ENCODE measurements around the gene ESPL1. TPM values are rescaled to one million over a fixed set of nuclear protein-coding genes. Genes with fewer than 3 reads are reported as not detected.
A peak's percentile ranks its signal among the peaks of the same experiment; 100 is the strongest.

Gene ESPL1
- 16.8 and 20.0 TPM in 2 replicates for total RNA-seq (2014; rRNA removed; shearing (Covaris generic))
- polyA plus RNA-seq (2015; cell fraction: cytosol; rRNA removed), result 10.4 and 10.7 TPM in 2 replicates
- 52.4 and 55.6 TPM in 2 replicates for polyA plus RNA-seq (2015; cell fraction: nucleus; rRNA removed)

DNA sequence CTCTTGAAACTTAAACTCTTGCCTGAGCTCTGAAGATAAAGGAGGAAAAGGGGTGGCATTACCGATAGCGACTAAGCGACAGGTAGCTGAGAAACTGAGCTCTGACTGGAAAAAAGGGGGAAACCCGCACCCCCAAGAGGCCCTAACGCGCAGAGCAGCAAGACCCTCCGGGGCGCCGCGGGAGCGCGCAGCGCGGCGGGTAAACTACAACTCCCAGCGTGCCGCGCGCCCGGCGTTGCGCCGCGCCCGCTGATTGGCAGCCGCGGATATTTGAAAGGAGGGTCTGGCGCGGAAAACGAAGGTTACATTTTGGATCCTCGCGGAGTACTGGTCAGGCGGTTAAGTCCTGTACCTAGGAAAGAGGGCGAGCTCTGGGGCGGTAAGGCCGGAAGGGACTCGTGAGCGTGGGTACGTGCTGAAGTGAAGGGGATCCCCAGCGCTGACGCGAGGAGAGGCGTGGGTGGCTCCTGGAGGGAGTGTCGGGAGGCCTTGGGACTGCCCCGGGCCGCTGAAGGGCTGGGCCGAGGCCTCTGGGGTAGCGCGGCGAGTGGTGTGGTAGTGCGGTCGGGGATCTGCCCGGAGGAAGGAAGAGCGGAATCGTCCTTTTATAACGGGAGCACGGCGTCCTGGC is at the start of gene ESPL1:
ESPL1 (plus strand) TSS at position 301 of the 631 bp plus-strand sequence. CDS start 468 bp downstream, outside the sequence.
- peak; percentile 77 for DNase-seq (ENCODE audit: low read depth)

DNA sequence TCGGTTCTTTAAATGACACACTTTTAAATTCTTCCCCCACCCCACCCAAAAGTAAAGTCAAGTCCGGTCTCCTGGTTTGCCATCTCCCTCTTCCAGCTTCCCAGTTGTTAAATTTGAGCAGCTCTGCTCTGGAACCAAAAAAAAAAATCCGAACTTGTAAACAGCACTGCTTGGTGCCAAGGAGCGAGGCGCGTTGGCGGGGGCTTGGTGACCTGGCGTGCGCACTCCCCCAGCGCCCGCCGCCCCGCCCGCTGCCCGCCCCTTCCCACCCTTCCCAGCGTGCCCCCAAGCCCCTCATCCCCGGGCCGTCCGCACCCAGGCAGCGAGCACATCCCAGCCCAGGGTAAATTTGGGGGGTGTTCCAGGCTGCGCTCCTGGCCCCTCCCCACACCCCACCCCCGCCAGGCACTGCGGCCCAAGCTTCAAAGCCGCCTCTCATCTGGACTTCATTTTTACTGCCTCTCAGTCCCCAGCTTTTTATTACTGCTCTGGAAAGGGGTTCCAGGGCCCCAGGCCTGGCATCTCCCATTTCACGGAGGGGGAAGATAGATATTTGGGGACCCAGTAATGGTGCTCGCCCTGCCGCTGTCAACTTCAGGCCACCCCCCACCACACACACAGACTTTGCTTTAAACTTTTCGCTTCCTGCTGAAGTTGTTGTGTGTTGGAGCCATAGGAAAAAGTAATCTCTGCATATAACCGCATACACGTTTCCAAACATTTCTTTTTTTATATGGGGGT is 49.4 kb upstream of the ESPL1 start:
- no peak for DNase-seq (ENCODE audit: low read depth)

DNA sequence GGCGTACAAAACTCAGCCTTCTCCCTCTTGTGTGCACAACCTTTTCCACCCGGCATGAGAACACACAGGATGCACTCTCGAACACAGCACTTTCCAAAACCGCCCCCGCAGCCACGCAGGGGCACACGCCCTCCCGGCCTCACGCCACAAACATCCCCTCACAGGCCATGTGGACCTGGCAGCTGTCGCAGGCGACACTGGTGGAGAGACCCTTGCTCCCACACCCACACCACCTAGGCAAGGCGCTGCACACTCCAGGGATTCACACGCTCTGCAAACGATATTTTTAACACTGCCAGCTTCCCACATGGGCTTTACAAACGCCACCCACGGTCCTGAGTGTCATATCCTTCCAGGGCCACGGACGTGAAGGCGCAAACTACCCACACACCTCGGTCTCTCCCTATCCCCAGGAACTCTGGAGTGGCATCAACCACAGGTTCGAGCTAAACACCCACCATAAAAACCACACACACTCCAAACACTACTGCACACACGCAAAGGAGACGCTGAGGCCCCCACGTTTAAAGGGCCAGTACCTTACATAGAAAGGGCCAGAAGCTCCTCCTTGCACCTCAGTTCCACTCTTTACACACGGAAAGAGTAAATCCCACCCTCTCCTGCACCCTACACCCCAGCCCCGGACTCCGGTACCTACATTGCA is 48.7 kb upstream of the ESPL1 start:
- no peak for DNase-seq (ENCODE audit: low read depth)

DNA sequence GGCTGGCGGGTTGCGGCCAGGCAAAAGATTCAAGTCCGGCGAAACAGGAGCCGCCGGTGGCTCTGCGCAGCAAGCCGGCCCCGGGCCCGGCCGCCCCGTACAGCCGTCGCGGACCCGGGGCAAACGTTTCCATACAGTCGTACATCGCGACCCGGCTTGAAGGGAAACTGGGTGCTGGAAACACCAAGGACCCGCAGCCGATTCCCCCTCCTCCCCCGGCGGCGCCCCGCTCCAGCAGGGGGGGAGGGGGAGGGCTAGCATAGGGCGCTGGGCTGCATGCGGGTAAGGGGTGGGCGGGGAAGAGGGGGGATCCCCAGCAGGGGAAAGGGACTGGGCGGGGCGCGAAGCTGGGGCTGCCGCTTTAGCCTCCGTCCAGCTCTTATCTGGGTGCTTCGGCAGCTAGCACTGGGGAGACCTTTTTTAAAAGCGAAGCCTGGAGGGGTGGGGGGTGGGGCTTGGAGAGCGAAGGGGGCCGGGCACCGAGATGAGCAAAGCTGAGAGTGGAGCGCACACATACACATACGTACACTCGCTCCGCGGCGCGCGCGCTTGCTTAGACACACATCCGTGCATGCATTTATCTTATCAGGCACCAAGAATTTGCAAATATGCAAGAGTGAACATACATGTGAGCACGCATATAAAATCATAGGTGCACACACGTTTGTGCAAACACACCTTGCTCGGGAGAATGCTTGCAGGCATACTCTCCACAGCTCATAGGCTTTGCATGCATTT is 48.0 kb upstream of the ESPL1 start:
- DNase-seq (ENCODE audit: low read depth), result peak; percentile 66

DNA sequence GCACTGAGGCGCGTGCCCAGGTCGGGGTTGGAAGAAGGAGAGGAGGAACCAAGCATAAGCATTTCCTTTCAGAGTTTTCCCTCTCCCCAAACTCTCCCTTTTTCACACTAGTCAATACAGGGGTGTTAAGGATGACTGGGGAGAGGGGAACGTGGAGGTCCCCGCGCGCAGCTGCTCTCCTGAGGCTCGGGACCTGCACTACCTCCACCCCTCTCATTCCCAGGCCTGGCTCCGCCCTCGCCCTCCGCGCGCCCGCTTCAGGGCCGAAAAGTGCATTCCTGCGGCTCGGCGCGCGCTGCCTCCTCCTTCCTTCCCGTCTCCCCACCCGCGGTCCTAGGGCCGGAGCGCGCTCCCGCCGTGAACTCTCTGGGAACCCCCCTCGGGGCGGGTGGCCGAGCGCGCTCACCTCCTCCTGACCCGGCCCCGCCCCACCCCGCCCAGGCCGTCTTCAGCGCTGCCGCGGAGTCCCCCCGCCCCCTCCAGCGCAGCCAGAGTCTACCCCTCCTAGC is 47.4 kb upstream of the ESPL1 start:
- DNase-seq (ENCODE audit: low read depth), result peak; percentile 94

DNA sequence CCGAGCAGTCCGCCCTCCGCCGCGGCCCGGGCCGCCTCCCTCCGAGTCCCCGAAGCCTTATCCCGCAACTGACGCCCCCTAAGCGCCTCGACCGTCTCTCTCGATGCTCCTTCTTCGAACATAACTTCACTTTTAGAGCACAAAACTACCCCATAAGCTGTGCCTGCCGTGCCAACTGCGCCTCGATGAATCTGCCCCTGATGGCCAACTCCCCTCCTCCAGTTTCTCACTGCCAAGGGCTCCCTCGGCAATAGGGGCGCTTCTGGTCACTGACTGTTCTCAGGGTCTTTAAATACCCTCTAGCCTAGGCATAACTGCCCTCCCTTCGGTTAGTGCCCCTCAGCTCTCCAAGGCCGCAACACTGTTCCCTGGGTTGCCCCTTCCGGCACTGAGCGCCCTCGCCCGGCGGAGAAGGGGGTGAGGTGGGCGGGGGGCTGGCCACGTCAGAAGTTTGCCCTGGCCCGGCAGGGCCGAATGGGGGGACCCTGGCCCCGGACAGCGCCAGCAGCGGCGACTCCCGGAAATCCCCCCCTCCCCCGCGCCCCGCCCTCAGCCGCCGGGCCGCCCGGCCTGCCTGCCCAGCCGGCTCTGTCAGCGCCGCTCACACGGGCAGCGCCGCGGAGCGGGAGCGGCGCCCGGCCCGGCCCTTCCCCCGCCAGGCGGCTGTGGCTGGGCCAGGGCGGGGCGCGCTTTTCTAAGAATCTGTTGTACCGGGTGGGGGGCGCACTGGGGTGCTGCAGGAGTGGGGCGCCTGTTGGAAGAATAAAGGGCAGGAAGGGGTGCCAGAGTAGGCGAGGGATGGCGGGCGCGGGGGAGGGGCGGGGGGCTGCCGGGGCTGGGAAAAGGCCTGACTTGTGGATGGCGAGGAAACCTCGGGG is 46.7 kb upstream of the ESPL1 start:
- peak; percentile 54 for DNase-seq (ENCODE audit: low read depth)

DNA sequence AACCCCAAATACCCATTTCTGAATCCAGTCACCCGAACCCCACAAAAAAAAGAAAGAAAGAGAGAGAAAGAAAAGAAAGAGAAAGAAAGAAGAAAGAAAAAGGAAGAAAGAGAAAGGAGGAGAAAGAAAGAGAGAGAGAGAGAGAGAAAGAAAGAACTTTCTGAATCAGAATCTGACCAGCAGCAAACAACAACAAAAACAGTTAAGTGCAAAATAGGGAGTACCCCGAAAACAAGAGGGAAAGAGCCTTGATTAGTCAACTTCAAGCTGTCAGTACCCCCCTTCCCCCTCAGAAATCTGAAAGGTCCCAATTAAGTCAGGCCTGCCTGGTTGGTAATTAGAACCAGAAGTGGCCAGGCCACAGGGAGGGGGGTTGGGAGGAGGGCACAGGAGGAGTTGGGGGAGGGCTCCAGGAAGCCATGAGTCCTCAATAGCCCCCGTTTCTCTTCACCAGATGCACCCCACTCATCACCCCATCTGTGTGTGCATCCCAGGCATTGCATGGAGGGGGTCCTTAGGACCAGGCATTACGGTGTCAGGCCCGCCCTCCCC is 45.9 kb upstream of the ESPL1 start:
- no peak for DNase-seq (ENCODE audit: low read depth)

DNA sequence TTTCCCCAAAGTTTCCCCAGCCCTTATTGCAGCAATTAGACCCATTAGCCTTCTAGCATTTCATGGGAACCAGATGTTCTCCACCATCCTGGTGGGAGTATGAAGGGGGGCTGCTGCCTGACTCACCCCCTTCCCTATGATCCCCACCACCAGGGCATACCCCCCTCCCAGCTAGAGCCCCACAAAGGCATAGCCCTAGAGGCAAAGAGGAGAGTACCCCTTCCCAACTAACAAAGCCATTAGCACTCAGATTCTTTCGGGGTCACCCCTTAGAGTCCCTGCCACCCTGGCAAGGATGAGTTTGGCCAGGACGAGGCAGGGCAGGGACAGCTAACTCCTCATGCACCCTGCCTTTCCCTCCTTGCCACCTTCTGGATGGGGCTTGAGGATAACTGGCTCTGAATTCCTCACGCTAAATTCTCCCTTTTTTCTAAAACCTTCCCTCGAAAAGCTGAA is 45.3 kb upstream of the ESPL1 start:
- no peak for DNase-seq (ENCODE audit: low read depth)

DNA sequence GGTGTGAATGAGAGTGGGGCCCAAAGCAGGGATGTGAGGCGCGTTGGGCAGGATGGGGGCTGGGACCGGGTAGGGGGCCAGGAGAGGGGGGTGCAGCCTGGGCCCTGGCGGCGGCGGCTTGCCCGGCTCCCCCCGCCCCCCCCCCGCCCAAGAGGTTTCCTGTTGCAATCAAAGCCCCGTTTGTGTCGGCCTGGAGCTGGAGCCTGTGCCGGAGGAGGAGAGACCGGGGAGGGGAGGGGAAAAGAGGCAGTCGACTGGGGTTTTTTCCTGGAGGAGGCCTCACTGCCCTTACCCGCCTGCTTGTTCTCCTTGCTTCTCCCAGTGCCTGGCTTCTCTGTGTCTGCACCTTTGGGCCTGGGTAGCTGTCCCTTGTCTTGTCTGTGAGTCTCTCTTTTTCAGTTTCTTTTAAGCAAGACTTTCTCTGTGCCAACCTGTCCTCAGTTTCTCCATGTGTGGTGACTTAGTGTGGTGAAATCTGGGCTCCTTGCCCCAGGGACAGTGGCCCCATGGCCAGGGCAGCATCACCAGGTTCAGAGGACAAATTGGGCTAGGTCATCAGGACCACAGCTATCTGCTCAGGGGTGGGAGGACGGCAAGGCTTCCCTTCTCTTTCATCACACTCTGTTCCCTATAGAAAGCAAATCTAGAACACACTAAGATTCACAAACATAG is 44.6 kb upstream of the ESPL1 start:
- peak; percentile 58 for DNase-seq (ENCODE audit: low read depth)

DNA sequence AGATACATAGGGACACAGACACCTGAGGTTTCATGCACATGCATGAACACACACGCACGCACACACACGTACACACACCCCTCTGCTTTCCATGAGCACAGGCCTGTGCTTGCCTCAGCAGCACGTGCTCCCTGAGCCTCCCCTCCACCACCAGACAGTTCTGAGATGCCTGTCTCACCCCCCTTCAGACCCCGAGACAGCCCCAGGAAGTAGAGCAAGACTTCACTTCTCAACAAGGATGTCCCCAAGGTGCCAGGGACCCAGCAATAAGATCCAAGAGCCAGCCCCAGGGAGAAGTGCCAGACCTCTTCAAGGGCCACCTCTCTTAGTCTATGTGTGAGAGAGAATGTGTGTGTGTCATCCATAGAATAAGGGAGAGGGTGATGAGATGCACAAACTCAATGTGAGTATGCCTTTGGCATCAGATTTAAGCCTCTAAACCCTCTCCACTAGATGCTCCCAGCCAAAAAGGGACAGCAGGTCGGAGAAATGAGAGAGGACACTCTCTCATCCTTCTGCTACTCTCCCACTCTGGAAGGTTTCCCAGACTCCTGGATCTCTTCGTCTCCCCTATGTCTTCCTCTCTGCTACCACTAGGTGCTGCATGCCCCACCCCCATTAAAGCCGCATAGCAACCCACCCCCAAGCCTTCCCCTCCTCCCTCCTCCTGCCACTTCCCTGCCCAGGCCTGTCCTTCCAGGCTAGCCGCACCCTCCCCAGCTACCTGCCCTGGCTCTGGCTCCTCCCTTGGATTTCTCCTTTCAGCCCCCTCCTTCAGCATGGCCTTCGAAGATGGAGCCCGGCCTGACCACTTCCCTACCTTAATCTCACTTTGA is 43.8 kb upstream of the ESPL1 start:
- DNase-seq (ENCODE audit: low read depth), result no peak

DNA sequence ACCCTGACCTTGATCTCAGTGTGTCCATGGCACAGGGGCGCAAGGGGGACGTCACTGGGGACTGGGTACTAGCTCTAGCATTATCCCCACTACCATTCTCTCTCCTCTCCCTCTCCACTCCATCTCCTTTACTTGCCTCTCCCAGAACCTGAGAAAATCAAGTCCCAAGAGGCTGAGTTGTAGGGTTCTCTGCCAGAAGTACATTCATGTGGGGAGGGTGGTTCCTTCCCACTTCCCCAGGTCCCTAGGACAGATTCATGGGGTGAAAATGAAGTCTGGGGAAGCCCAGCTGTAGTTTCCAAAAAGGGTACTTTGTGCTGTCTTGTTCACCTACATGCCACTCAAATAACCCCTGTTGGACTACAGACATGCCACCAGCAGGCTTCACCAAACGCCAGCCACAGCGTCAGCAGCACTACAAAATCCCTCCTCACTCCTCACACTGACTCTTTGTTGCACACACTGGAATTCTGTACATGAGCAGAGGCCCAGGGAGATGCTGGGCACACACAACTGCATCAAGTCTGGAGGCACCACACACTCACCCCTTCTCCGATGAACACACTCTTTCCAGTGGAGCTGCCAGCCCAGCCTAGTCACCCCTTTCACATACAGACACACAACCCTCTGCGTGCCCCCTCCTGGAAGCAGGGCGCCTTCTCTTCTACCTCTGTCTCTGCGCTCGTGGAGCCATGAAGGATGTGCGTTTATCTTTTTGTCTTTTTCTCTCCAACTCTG is 43.0 kb upstream of the ESPL1 start:
- no peak for DNase-seq (ENCODE audit: low read depth)

DNA sequence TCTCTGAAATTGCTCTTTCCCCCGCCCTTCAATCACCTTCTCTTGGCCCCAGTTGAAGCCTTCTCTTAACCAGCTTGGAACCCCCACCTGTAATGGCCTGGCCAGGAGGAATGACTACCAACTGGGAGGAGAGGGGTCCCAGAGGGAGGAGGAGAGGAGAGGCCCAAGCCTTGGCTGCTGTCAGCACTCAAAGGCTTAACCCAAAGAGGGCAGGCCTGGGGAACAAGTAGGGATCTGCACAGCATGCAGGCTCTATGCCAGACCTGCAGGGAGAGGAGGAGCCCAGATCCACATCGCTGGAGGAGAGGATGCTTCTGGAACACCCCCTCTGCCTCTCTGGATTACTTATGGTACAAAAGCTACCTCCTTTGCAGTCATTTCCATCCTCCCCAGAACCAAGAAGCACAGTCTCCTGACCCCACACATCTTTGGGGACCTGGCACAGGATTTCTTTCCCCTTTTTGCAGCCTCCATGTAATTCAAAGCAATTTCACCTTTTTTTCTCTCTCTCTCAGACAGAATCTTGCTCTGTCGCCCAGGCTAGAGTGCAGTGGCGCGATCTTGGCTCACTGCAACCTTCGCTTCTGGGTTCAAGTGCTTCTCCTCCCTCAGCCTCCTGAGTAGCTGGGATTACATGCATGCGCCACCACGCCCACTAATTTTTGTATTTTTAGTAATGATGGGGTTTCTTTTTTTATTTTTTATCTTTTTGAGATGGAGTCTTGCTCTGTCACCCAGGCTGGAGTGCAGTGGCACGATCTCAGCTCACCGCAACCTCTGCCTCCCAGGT is 42.3 kb upstream of the ESPL1 start:
- no peak for DNase-seq (ENCODE audit: low read depth)

DNA sequence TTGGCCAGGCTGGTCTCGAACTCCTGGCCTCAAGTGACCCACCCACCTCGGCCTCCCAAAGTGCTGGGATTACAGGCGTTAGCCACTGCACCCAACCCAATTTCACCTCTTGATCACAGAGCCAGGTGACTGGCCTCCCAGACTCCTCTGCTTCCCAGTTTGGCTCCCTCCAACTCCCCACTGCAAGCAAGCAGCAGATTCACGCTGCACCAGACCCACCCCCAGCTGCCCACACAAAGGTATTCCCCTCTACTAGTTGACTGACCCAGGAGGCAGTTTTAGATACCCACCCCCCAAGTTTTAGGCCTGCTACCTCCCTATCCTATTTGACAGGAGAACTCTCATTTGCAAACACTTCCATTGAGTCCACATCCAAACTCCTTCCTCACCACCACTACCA is 41.3 kb upstream of the ESPL1 start:
- DNase-seq (ENCODE audit: low read depth), result no peak

DNA sequence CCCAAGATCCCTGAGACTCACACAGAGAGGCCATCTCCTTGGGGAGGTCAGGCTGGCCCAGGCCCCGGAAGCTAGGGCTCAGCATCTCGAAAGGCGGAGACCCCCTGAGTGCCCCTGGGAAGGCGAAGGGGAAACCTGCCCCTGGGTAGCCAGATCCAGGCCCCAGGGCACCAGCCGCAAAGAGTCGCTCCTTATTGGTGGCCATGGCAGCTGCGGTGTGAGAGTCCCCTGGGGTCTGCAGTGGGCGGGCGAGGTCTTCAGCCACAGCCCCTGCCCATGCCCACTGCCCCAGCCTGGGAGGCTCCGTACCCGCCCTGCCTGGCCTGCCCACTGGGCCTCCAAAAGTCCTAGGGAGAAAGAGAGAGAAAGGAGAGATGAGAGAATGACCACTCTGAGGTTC is 40.8 kb upstream of the ESPL1 start:
- DNase-seq (ENCODE audit: low read depth), result no peak

DNA sequence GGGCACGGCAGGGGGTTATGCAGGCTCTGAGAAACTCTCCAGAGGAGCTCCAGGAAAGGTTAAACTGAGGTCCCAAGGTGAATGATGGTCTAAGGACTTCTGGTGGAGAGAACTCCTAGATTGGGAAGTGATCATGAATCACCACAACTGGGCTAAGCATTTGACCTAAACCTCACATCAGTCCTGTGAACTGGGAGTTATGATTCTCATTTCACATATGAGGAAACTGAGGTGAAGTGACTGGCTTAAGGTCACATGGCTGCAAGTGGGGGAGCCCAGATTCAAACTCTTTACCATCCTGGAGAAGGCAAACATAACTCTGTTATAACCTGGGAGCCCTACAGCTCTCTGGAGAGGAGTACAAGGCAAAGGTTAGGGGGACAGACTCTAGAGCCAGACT is 40.3 kb upstream of the ESPL1 start:
- no peak for DNase-seq (ENCODE audit: low read depth)

DNA sequence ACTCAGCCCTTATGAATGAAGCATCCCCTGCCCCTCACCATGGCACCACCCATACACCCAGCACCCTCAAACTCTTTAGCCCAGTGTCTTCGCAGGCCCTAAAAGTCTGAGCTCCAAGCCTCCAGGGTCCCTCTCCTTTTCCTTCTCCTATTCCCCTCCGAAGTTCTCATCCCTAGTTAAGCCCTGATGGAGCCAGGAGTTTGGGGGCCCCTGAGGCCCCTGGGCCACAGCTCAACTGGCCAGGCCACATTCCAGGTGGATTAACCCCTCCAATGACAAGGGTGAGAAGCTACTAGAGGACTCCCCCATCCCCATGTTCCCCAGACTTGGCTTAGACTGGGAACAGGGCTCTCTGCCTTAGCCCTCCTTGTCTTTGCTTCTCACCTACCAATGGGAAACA is 38.6 kb upstream of the ESPL1 start:
- DNase-seq (ENCODE audit: low read depth), result no peak
